IMR-90 (cell line): ENCODE data around the gene PRKCB. TPM values are rescaled to one million over a fixed set of nuclear protein-coding genes. Genes with fewer than 3 reads are reported as not detected.

Experiments
- ATAC-seq: fragments of 200-7000 bp; cut with Tn5 transposase; 2 replicates; pipeline ENCODE4 v1.9.1; 2020; ENCODE audit warnings: low read depth, mild to moderate bottlenecking, moderate library complexity
- BruUV-seq: library from RNA; stranded (reverse); fragments of 400-500 nt; replicated peaks from 2 replicates; lab custom pipeline; 2021; lab: Mats Ljungman, UMichigan
- CTCF ChIA-PET: fragments of 300-600 bp; formaldehyde crosslinking; extraction: SDS; loops from one replicate; lab custom pipeline; 2021; ENCODE audit warnings: antibody characterized with exemption; lab: Yijun Ruan, JAX
- POLR2A ChIA-PET: fragments of 300-600 bp; sonication (Branson Sonifier 250); formaldehyde crosslinking; loops from one replicate; lab custom pipeline; 2022; ENCODE audit warnings: antibody characterized with exemption; ENCODE audit not compliant: unreplicated experiment; lab: Charles Lee
- DNase-seq: peaks from one replicate; pipeline ENCODE4 v3.0.0; 2013
- H2AFZ ChIP-seq: replicated peaks from 2 replicates; pipeline ENCODE3; 2013; ENCODE audit warnings: low read length, mild to moderate bottlenecking; ENCODE audit not compliant: poor library complexity
- H2AK5ac ChIP-seq: 2 replicates; pipeline ENCODE4 v1.6.1; 2013; ENCODE audit warnings: low read depth, low read length, inconsistent platforms
- H2AK9ac ChIP-seq: replicated peaks from 2 replicates; pipeline ENCODE3; 2013; ENCODE audit warnings: mild to moderate bottlenecking, low read depth, low read length, moderate library complexity; ENCODE audit not compliant: poor library complexity
- H2BK120ac ChIP-seq: 2 replicates; pipeline ENCODE4 v1.6.1; 2013; ENCODE audit warnings: low read depth, low read length, inconsistent platforms
- H2BK15ac ChIP-seq: 3 replicates; pipeline ENCODE4 v1.6.1; 2013; ENCODE audit warnings: low read depth, low read length, inconsistent platforms
- H2BK20ac ChIP-seq: 2 replicates; pipeline ENCODE4 v1.6.1; 2013; ENCODE audit warnings: low read depth, mild to moderate bottlenecking, inconsistent platforms, low read length, moderate library complexity
- H2BK5ac ChIP-seq: 2 replicates; pipeline ENCODE4 v1.6.1; 2013; ENCODE audit warnings: mild to moderate bottlenecking, low read depth, low read length, inconsistent platforms; ENCODE audit not compliant: poor library complexity, severe bottlenecking
- H3K14ac ChIP-seq: replicated peaks from 2 replicates; pipeline ENCODE4 v1.6.1; 2013; ENCODE audit warnings: low read depth, low read length, inconsistent platforms
- H3K18ac ChIP-seq: 2 replicates; pipeline ENCODE4 v1.6.1; 2013; ENCODE audit warnings: low read depth, low read length, control low read depth
- H3K23ac ChIP-seq: 2 replicates; pipeline ENCODE4 v1.6.1; 2013; ENCODE audit warnings: low read depth, low read length, inconsistent platforms
- H3K27ac ChIP-seq: 2 replicates; pipeline ENCODE4 v1.5.1; 2013; ENCODE audit warnings: mild to moderate bottlenecking, control low read depth, low read length; ENCODE audit not compliant: insufficient read depth
- H3K27me3 ChIP-seq: 2 replicates; pipeline ENCODE4 v1.6.1; 2013; ENCODE audit warnings: low read length; ENCODE audit not compliant: control insufficient read depth, insufficient read depth
- H3K36me3 ChIP-seq: 2 replicates; pipeline ENCODE4 v1.6.1; 2013; ENCODE audit warnings: low read length, mixed read lengths; ENCODE audit not compliant: control insufficient read depth, insufficient read depth
- H3K4ac ChIP-seq: 2 replicates; pipeline ENCODE4 v1.6.1; 2013; ENCODE audit warnings: low read depth, low read length, inconsistent platforms
- H3K4me1 ChIP-seq: 2 replicates; pipeline ENCODE4 v1.6.1; 2013; ENCODE audit warnings: low read length, mixed read lengths; ENCODE audit not compliant: control insufficient read depth, insufficient read depth
- H3K4me2 ChIP-seq: 2 replicates; pipeline ENCODE4 v1.6.1; 2013; ENCODE audit warnings: low read depth, mild to moderate bottlenecking, control low read depth, low read length, moderate library complexity
- H3K4me3 ChIP-seq: 2 replicates; pipeline ENCODE4 v1.5.1; 2013; ENCODE audit warnings: low read depth, mild to moderate bottlenecking, control low read depth, low read length, moderate library complexity; ENCODE audit not compliant: insufficient read depth
- H3K56ac ChIP-seq: 2 replicates; pipeline ENCODE4 v1.6.1; 2013; ENCODE audit warnings: low read length, inconsistent platforms; ENCODE audit not compliant: insufficient read depth; ENCODE audit errors: extremely low read depth
- H3K79me1 ChIP-seq, 2 experiments: 2 replicates each; pipeline ENCODE4 v1.6.1; 2013; ENCODE audit warnings: low read length in 2 of 2, inconsistent platforms in 1 of 2, low read depth in 1 of 2
- H3K9ac ChIP-seq: 2 replicates; pipeline ENCODE4 v1.6.1; 2013; ENCODE audit warnings: low read depth, low read length, control low read depth
- H3K9me1 ChIP-seq: 2 replicates; pipeline ENCODE4 v1.6.1; 2013; ENCODE audit warnings: low read length, inconsistent platforms; ENCODE audit not compliant: insufficient read depth
- H3K9me3 ChIP-seq: 2 replicates; pipeline ENCODE4 v1.6.1; 2013; ENCODE audit warnings: low read length; ENCODE audit not compliant: control insufficient read depth, insufficient read depth
- H4K20me1 ChIP-seq: 2 replicates; pipeline ENCODE4 v1.6.1; 2013; ENCODE audit warnings: low read length, inconsistent platforms; ENCODE audit not compliant: insufficient read depth
- H4K5ac ChIP-seq: 2 replicates; pipeline ENCODE4 v1.6.1; 2013; ENCODE audit warnings: mild to moderate bottlenecking, low read depth, low read length, control low read depth
- H4K8ac ChIP-seq, 2 experiments: 2 replicates each; pipeline ENCODE4 v1.6.1; 2013; ENCODE audit warnings: low read depth in 2 of 2, low read length in 2 of 2, control low read depth in 1 of 2, inconsistent platforms in 1 of 2
- H4K91ac ChIP-seq: 2 replicates; pipeline ENCODE4 v1.6.1; 2013; ENCODE audit warnings: low read depth, low read length, inconsistent platforms; ENCODE audit not compliant: insufficient read depth
- BHLHE40 ChIP-seq: fragments of 150-350 bp; IDR thresholded peaks from 2 replicates; pipeline ENCODE4 v1.6.1; 2016; ENCODE audit warnings: mild to moderate bottlenecking, low read depth, low read length
- CEBPB ChIP-seq: IDR thresholded peaks from 2 replicates; pipeline ENCODE4 v1.6.1; 2012; ENCODE audit warnings: low read depth, low read length, improper control_type of control experiment
- CTCF ChIP-seq: conservative IDR thresholded peaks from 2 replicates; pipeline ENCODE4 v1.5.1; 2012; ENCODE audit warnings: mild to moderate bottlenecking, low read depth, low read length, improper control_type of control experiment
- ELK1 ChIP-seq: fragments of 150-350 bp; IDR thresholded peaks from 2 replicates; pipeline ENCODE4 v1.6.1; 2016; ENCODE audit warnings: low read depth, mild to moderate bottlenecking, low read length, moderate library complexity, borderline replicate concordance
- FOS ChIP-seq: fragments of 150-350 bp; IDR thresholded peaks from 2 replicates; pipeline ENCODE4 v1.6.1; 2016; ENCODE audit warnings: low read depth, low read length
- MAFK ChIP-seq: IDR thresholded peaks from 2 replicates; pipeline ENCODE4 v1.6.1; 2012; ENCODE audit warnings: low read depth, low read length, improper control_type of control experiment
- MXI1 ChIP-seq: IDR thresholded peaks from 2 replicates; pipeline ENCODE4 v1.6.1; 2012; ENCODE audit warnings: low read depth, mild to moderate bottlenecking, low read length, moderate library complexity, borderline replicate concordance
- NFE2L2 ChIP-seq: fragments of 150-350 bp; IDR thresholded peaks from 2 replicates; pipeline ENCODE4 v1.6.1; 2016; ENCODE audit warnings: low read depth, mild to moderate bottlenecking, low read length
- POLR2A ChIP-seq: IDR thresholded peaks from 2 replicates; pipeline ENCODE4 v1.6.1; 2012; ENCODE audit warnings: mild to moderate bottlenecking, low read depth, low read length
- RAD21 ChIP-seq: IDR thresholded peaks from 2 replicates; pipeline ENCODE4 v1.6.1; 2012; ENCODE audit warnings: low read length, improper control_type of control experiment
- RCOR1 ChIP-seq: IDR thresholded peaks from 2 replicates; pipeline ENCODE4 v1.6.1; 2012; ENCODE audit warnings: mild to moderate bottlenecking, low read length, improper control_type of control experiment; ENCODE audit not compliant: insufficient replicate concordance
- RFX5 ChIP-seq: IDR thresholded peaks from 2 replicates; pipeline ENCODE4 v1.8.0; 2012; ENCODE audit warnings: low read depth, mild to moderate bottlenecking, low read length, moderate library complexity
- SMC3 ChIP-seq: fragments of 150-350 bp; IDR thresholded peaks from 2 replicates; pipeline ENCODE4 v1.6.1; 2016; ENCODE audit warnings: low read depth, mild to moderate bottlenecking, antibody characterized with exemption, low read length, moderate library complexity
- WGBS, 2 experiments: methylation state at CpG; one replicate each; pipeline versions ENCODE4 v1.1.5 to v1.1.7; 2013; ENCODE audit warnings: missing lambda C conversion rate in 2 of 2; ENCODE audit not compliant: insufficient read length in 1 of 2; ENCODE audit errors: extremely low coverage in 2 of 2; 5-methylcytosine and 5-hydroxymethylcytosine counted together
- dilution Hi-C: fragments of 300-500 bp; cut with HindIII; formaldehyde crosslinking; loops from one replicate; pipeline ENCODE4 v1.14.3; 2018; ENCODE audit warnings: low sequenced_read_pairs; ENCODE audit not compliant: unreplicated experiment
- in situ Hi-C: fragments of 300-500 bp; cut with MboI; formaldehyde crosslinking; loops from 3 replicates; pipeline ENCODE4 v1.14.3; 2019; ENCODE audit warnings: low sequenced_read_pairs, inconsistent platforms, mixed read lengths
- intact Hi-C: fragments of 100-400 bp; cut with micrococcal nuclease; formaldehyde crosslinking; loops from 2 replicates; pipeline ENCODE4 v1.10.0; 2022
- polyA plus RNA-seq, 3 experiments: library from polyadenylated mRNA; depleted of rRNA; stranded (reverse); fragments of >200 nt; gene quantifications; 2 replicates each; pipeline ENCODE4 v1.2.3, GENCODE V29; 2012; ENCODE audit warnings: low replicate concordance in 1 of 3
- total RNA-seq: library from RNA; depleted of rRNA; stranded (reverse); fragments of >200 nt; gene quantifications from 2 replicates; pipeline ENCODE4 v1.2.3, GENCODE V29; 2012

The PRKCB gene
- total and polyA plus RNA-seq, 2 of the 4 experiments (the other 2 are of a cell fraction) = under 0.01 TPM; not detected in 1

GRCh38 chr16:23889189-23889588, 53.4 kb downstream of the PRKCB start:
- Histone ChIP-seq H3K27me3 (no peaks in the 10 kb centered on the region), H2BK15ac (no peak overlapping the region), H4K5ac (no peak overlapping the region), H3K9me3 (no peaks in the 10 kb centered on the region), H2AK9ac (no peak overlapping the region), H3K4ac (no peak overlapping the region), H3K23ac (no peak overlapping the region), H3K27ac (no peak overlapping the region), H3K4me3 (no peak overlapping the region), H4K20me1 (no peaks in the 10 kb centered on the region), H2BK20ac (no peak overlapping the region), H3K36me3 (no peaks in the 10 kb centered on the region), H3K4me2 (no peak overlapping the region), H3K9me1 (no peaks in the 10 kb centered on the region), H3K18ac (no peak overlapping the region), H3K79me1 (no peaks in the 10 kb centered on the region), H2AFZ (no peak overlapping the region), H3K56ac (no peak overlapping the region), H2BK5ac (no peak overlapping the region), H3K4me1 (no peaks in the 10 kb centered on the region), H3K14ac (no peak overlapping the region), H4K8ac (no peak overlapping the region), H4K91ac (no peak overlapping the region), H2AK5ac (no peak overlapping the region), H3K9ac (no peak overlapping the region), H2BK120ac (no peak overlapping the region)
- CTCF ChIA-PET = no interaction called here
- no CpG with 5 or more reads among the region's 2 CpGs for WGBS, 2 experiments
- DNase-seq (no peak), ATAC-seq (no peak)
- in situ Hi-C loops (no loop called here), intact Hi-C loops (no loop called here), dilution Hi-C loops (no loop called here)
- no TSS peak for BruUV-seq
- no peak for TF ChIP-seq CEBPB
- no peak for TF ChIP-seq SMC3
- no peak for TF ChIP-seq ELK1
- TF ChIP-seq MXI1 = no peak
- TF ChIP-seq NFE2L2 = no peak
- no peak for TF ChIP-seq BHLHE40
- no peak for TF ChIP-seq MAFK
- no peak for TF ChIP-seq POLR2A
- no peak for TF ChIP-seq RCOR1
- TF ChIP-seq RFX5 = no peak
- TF ChIP-seq CTCF = no peak
- no peak for TF ChIP-seq RAD21
- no peak for TF ChIP-seq FOS
- POLR2A ChIA-PET = no interaction called here
